Activated naive CD4-positive, alpha-beta T cell treated with anti-CD3 and anti-CD28 coated beads for 36 hours (primary cell): ENCODE measurements around the gene DGKE. TPM values are rescaled to one million over a fixed set of nuclear protein-coding genes. Genes with fewer than 3 reads are reported as not detected.

Experiments used
- CTCF ChIA-PET: fragments of 350-600 bp; sonication (Branson Sonifier 250); formaldehyde crosslinking; loops from one replicate; lab custom pipeline; 2021; ENCODE audit warnings: antibody characterized with exemption; lab: Charles Lee
- DNase-seq: peaks from one replicate; pipeline ENCODE4 v3.0.0-alpha.2; 2020
- H3K27ac Mint-ChIP-seq: one replicate; pipeline ENCODE4 v1.8.0; 2021; ENCODE audit warnings: mild to moderate bottlenecking, mixed read lengths
- H3K27me3 Mint-ChIP-seq: one replicate; pipeline ENCODE4 v1.8.0; 2021; ENCODE audit warnings: low read depth, mixed read lengths
- H3K36me3 Mint-ChIP-seq: one replicate; pipeline ENCODE4 v1.8.0; 2021; ENCODE audit warnings: low read depth, mixed read lengths
- H3K4me1 Mint-ChIP-seq: one replicate; pipeline ENCODE4 v1.8.0; 2021; ENCODE audit warnings: low read depth, mixed read lengths
- H3K4me3 Mint-ChIP-seq: one replicate; pipeline ENCODE4 v1.8.0; 2021; ENCODE audit warnings: mild to moderate bottlenecking, moderate library complexity, mixed read lengths
- H3K9me3 Mint-ChIP-seq: one replicate; pipeline ENCODE4 v1.8.0; 2021; ENCODE audit warnings: mixed read lengths
- intact Hi-C: fragments of 100-400 bp; cut with micrococcal nuclease; formaldehyde crosslinking; loops from one replicate; pipeline ENCODE4 v1.15.1; 2023
- total RNA-seq, 2 experiments: library from RNA; stranded (reverse); gene quantifications; one replicate each; pipeline ENCODE4 v1.2.3, GENCODE V29; 2021

Gene DGKE
- total RNA-seq, 2 experiments from 2014 or later, result 18.1 to 18.4 TPM

GRCh38 chr17:56883616-56884015, 49.7 kb downstream of the DGKE start:
- Mint-ChIP-seq H3K27me3 (no peaks in the 10 kb centered on the region), H3K4me3 (no peak overlapping the region), H3K9me3 (peaks cover 7% of the 10 kb centered on the region), H3K4me1 (no peaks in the 10 kb centered on the region), H3K27ac (no peak overlapping the region), H3K36me3 (peaks cover 20% of the 10 kb centered on the region)
- CTCF ChIA-PET, result interaction anchor here (0.9 kb wide), 1 partner anchor 56 kb away, joined by 3 read pairs; no protein-coding TSS in a partner anchor
- intact Hi-C loops, result no loop called here
- DNase-seq, result no peak

GRCh38 chr17:56884483-56885311, 50.7 kb downstream of the DGKE start:
- Mint-ChIP-seq H3K9me3 (peaks cover 8% of the 10 kb centered on the region), H3K4me1 (no peaks in the 10 kb centered on the region), H3K4me3 (no peak overlapping the region), H3K36me3 (peaks cover 31% of the 10 kb centered on the region), H3K27ac (no peak overlapping the region), H3K27me3 (no peaks in the 10 kb centered on the region)
- intact Hi-C loops, result no loop called here
- DNase-seq, result no peak
- CTCF ChIA-PET, result interaction anchor here (0.6 kb wide), 1 partner anchor 290 kb away, joined by 3 read pairs; no protein-coding TSS in a partner anchor

GRCh38 chr17:56885312-56885657, 51.3 kb downstream of the DGKE start:
- intact Hi-C loops, result no loop called here
- no peak overlapping the region for H3K27ac Mint-ChIP-seq
- peaks cover 8% of the 10 kb centered on the region for H3K9me3 Mint-ChIP-seq
- no peaks in the 10 kb centered on the region for H3K27me3 Mint-ChIP-seq
- H3K36me3 Mint-ChIP-seq, result peaks cover 34% of the 10 kb centered on the region
- H3K4me1 Mint-ChIP-seq, result no peaks in the 10 kb centered on the region
- CTCF ChIA-PET, result interaction anchor here (1.2 kb wide), 1 partner anchor 9 kb away, joined by 4 read pairs; no protein-coding TSS in a partner anchor
- no peak for DNase-seq
- H3K4me3 Mint-ChIP-seq, result no peak overlapping the region

GRCh38 chr17:56886288-56886731, 52.4 kb downstream of the DGKE start:
- Mint-ChIP-seq H3K27me3 (no peaks in the 10 kb centered on the region), H3K4me3 (no peak overlapping the region), H3K27ac (peak overlapping the region; percentile 59), H3K9me3 (peaks cover 8% of the 10 kb centered on the region), H3K36me3 (peaks cover 44% of the 10 kb centered on the region), H3K4me1 (no peaks in the 10 kb centered on the region)
- intact Hi-C loops, result no loop called here
- no peak for DNase-seq
- CTCF ChIA-PET, result interaction anchor here (1.2 kb wide), 1 partner anchor 8 kb away, joined by 4 read pairs; no protein-coding TSS in a partner anchor

GRCh38 chr17:56887105-56887504, 53.2 kb downstream of the DGKE start:
- H3K27me3 Mint-ChIP-seq, result no peaks in the 10 kb centered on the region
- no peak overlapping the region for H3K27ac Mint-ChIP-seq
- H3K4me1 Mint-ChIP-seq, result no peaks in the 10 kb centered on the region
- CTCF ChIA-PET, result no interaction called here
- DNase-seq, result no peak
- intact Hi-C loops, result no loop called here
- no peak overlapping the region for H3K4me3 Mint-ChIP-seq
- peaks cover 8% of the 10 kb centered on the region for H3K9me3 Mint-ChIP-seq
- H3K36me3 Mint-ChIP-seq, result peaks cover 49% of the 10 kb centered on the region

GRCh38 chr17:56887552-56888467, 53.9 kb downstream of the DGKE start:
- Mint-ChIP-seq H3K36me3 (peaks cover 56% of the 10 kb centered on the region), H3K27me3 (no peaks in the 10 kb centered on the region), H3K27ac (no peak overlapping the region), H3K9me3 (peaks cover 8% of the 10 kb centered on the region), H3K4me1 (no peaks in the 10 kb centered on the region), H3K4me3 (no peak overlapping the region)
- intact Hi-C loops, result no loop called here
- DNase-seq, result no peak
- CTCF ChIA-PET, result no interaction called here

GRCh38 chr17:56890390-56890789, 56.4 kb downstream of the DGKE start:
- DNase-seq, result no peak
- Mint-ChIP-seq H3K27me3 (no peaks in the 10 kb centered on the region), H3K4me1 (no peaks in the 10 kb centered on the region), H3K36me3 (peaks cover 73% of the 10 kb centered on the region), H3K27ac (no peak overlapping the region), H3K9me3 (peaks cover 8% of the 10 kb centered on the region), H3K4me3 (no peak overlapping the region)
- intact Hi-C loops, result loop anchor here (2.0 kb wide), 1 partner anchor 50 kb away; no protein-coding TSS in a partner anchor
- CTCF ChIA-PET, result interaction anchor here (0.8 to 2.1 kb wide), 3 partner anchors 23 to 55 kb away, joined by 3 to 7 read pairs (median 5); partner anchors contain the start of gene TRIM25

- CTCF ChIA-PET, result interaction anchor here (1.5 kb wide), 1 partner anchor 54 kb away, joined by 7 read pairs; no protein-coding TSS in a partner anchor
- Mint-ChIP-seq H3K4me1 (no peaks in the 10 kb centered on the region), H3K4me3 (no peak overlapping the region), H3K9me3 (peaks cover 8% of the 10 kb centered on the region), H3K36me3 (peaks cover 77% of the 10 kb centered on the region), H3K27ac (no peak overlapping the region), H3K27me3 (no peaks in the 10 kb centered on the region)
- intact Hi-C loops, result loop anchor here (2.0 kb wide), 1 partner anchor 50 kb away; no protein-coding TSS in a partner anchor
- DNase-seq, result no peak
Observed at GRCh38 chr17:56890906-56891674, 57.1 kb downstream of the DGKE start.

GRCh38 chr17:56891751-56892150, 57.8 kb downstream of the DGKE start:
- Mint-ChIP-seq H3K4me3 (no peak overlapping the region), H3K4me1 (no peaks in the 10 kb centered on the region), H3K27me3 (no peaks in the 10 kb centered on the region), H3K9me3 (peaks cover 8% of the 10 kb centered on the region), H3K36me3 (peaks cover 74% of the 10 kb centered on the region), H3K27ac (no peak overlapping the region)
- CTCF ChIA-PET, result no interaction called here
- intact Hi-C loops, result loop anchor here (2.0 kb wide), 2 partner anchors 21 to 49 kb away; no protein-coding TSS in a partner anchor
- DNase-seq, result peak; percentile 59

GRCh38 chr17:56892333-56892732, 58.4 kb downstream of the DGKE start:
- intact Hi-C loops, result loop anchor here (2.0 kb wide), 1 partner anchor 20 kb away; no protein-coding TSS in a partner anchor
- CTCF ChIA-PET, result interaction anchor here (0.9 kb wide), 1 partner anchor 9 kb away, joined by 3 read pairs; no protein-coding TSS in a partner anchor
- DNase-seq, result no peak
- Mint-ChIP-seq H3K4me3 (no peak overlapping the region), H3K36me3 (peaks cover 72% of the 10 kb centered on the region), H3K4me1 (peaks cover 2% of the 10 kb centered on the region), H3K27me3 (no peaks in the 10 kb centered on the region), H3K9me3 (peaks cover 8% of the 10 kb centered on the region), H3K27ac (no peak overlapping the region)

GRCh38 chr17:56893503-56893902, 59.6 kb downstream of the DGKE start:
- intact Hi-C loops, result loop anchor here (2.0 kb wide), 1 partner anchor 19 kb away; no protein-coding TSS in a partner anchor
- H3K9me3 Mint-ChIP-seq, result peaks cover 2% of the 10 kb centered on the region
- CTCF ChIA-PET, result interaction anchor here (1.1 to 2.2 kb wide), 2 partner anchors 46 to 69 kb away, joined by 3 to 6 read pairs; no protein-coding TSS in a partner anchor
- H3K4me1 Mint-ChIP-seq, result peaks cover 7% of the 10 kb centered on the region
- H3K36me3 Mint-ChIP-seq, result peaks cover 72% of the 10 kb centered on the region
- no peaks in the 10 kb centered on the region for H3K27me3 Mint-ChIP-seq
- no peak overlapping the region for H3K4me3 Mint-ChIP-seq
- no peak overlapping the region for H3K27ac Mint-ChIP-seq
- no peak for DNase-seq
